Stimulated activated naive CD8-positive, alpha-beta T cell treated with anti-CD3 and anti-CD28 coated beads, Interleukin-15, amount 100 ng/mL, for 72 hours (primary cell): Measurements from ENCODE around the gene PRR3.
"Not testable (repeated sequence)": the region's sequence is repeated elsewhere in the genome, so short reads cannot be mapped to it uniquely, and the experiment has no call there.

Experiments
- ATAC-seq: fragments of 150-1000 bp; cut with Tn5 transposase; 2 replicates; pipeline ENCODE4 v1.10.0; 2021; ENCODE audit warnings: mild to moderate bottlenecking, moderate library complexity
- DNase-seq, 2 donors: peaks; one replicate each; pipeline ENCODE4 v3.0.0; 2021 to 2022
- H3K27ac Mint-ChIP-seq, 2 donors: one replicate each; pipeline ENCODE4 v1.8.0; 2022; ENCODE audit warnings: mild to moderate bottlenecking in 2 of 2, mixed read lengths in 2 of 2, moderate library complexity in 2 of 2
- H3K27me3 Mint-ChIP-seq: one replicate; pipeline ENCODE4 v1.8.0; 2022; ENCODE audit warnings: mixed read lengths
- H3K4me1 Mint-ChIP-seq: one replicate; pipeline ENCODE4 v1.8.0; 2022; ENCODE audit warnings: mild to moderate bottlenecking, mixed read lengths
- H3K4me3 Mint-ChIP-seq, 2 donors: one replicate each; pipeline ENCODE4 v1.8.0; 2022; ENCODE audit warnings: mild to moderate bottlenecking in 2 of 2, mixed read lengths in 2 of 2, moderate library complexity in 1 of 2
- H3K9me3 Mint-ChIP-seq, 2 donors: one replicate each; pipeline ENCODE4 v1.8.0; 2022; ENCODE audit warnings: mixed read lengths in 2 of 2

PRR3 gene

GRCh38 chr6:30521952-30522351, 35.1 kb upstream of the PRR3 start:
- Mint-ChIP-seq H3K4me1 (peaks cover 46% of the 10 kb centered on the region), H3K9me3 (peaks cover 40 to 67% of the 10 kb centered on the region in 2 donors)
- not testable (repeated sequence) for H3K27me3 Mint-ChIP-seq, DNase-seq, H3K4me3 Mint-ChIP-seq, H3K27ac Mint-ChIP-seq, ATAC-seq

DNA sequence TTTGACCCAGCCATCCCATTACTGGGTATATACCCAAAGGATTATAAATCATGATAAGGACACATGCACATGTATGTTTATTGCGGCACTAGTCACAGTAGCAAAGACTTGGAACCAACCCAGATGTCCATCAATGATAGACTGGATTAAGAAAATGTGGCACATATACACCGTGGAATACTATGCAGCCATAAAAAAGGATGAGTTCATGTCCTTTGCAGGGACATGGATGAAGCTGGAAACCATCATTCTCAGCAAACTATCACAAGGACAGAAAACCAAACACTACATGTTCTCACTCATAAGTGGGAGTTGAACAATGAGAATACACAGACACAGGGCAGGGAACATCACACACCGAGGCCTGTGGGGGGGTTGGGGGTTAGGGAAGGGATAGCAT, 30.7 kb upstream of the PRR3 start:
- DNase-seq, H3K4me3 Mint-ChIP-seq, ATAC-seq, H3K27me3 Mint-ChIP-seq: not testable (repeated sequence)
- Mint-ChIP-seq H3K9me3 (peaks cover 26 to 53% of the 10 kb centered on the region in 2 donors), H3K4me1 (peaks cover 46% of the 10 kb centered on the region), H3K27ac (peak overlapping the region in 1 of 2 donors; percentile 53)

- Mint-ChIP-seq H3K4me1 (peaks cover 57% of the 10 kb centered on the region), H3K27ac (peak overlapping the region; percentile 90 to 93), H3K9me3 (peaks cover 4 to 24% of the 10 kb centered on the region in 2 donors), H3K4me3 (peak overlapping the region; percentile 24 to 52)
- ATAC-seq (peak; percentile 79), DNase-seq (peak; percentile 46 to 61)
- not testable (repeated sequence) for H3K27me3 Mint-ChIP-seq
These were observed 27.7 kb upstream of the PRR3 start for GRCh38 chr6:30529349-30529875.

DNA sequence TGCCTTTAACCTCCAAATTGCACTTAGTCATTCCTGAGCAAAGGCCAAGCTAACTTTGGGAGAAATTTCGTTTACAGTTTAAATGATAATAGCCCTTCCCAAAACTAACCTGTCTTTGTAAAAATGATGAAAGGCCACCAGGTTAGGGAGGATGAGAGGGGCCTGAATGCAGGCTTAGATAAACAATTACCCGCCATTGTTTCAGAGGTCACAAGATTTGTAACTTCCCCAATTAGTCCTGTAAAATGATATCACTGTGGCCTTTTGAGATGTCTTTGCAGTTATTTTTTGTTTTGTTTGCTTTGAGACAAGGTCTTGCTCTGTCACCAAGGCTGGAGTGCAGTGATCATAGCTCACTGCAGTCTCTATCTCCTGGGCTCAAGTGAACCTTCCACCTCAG, 27.1 kb upstream of the PRR3 start:
- Mint-ChIP-seq H3K27me3 (no peaks in the 10 kb centered on the region), H3K4me1 (peaks cover 57% of the 10 kb centered on the region), H3K4me3 (peak overlapping the region; percentile 15 to 52), H3K9me3 (peaks cover 4 to 18% of the 10 kb centered on the region in 2 donors), H3K27ac (peak overlapping the region; percentile 90 to 93)
- DNase-seq (no peak), ATAC-seq (no peak)

DNA sequence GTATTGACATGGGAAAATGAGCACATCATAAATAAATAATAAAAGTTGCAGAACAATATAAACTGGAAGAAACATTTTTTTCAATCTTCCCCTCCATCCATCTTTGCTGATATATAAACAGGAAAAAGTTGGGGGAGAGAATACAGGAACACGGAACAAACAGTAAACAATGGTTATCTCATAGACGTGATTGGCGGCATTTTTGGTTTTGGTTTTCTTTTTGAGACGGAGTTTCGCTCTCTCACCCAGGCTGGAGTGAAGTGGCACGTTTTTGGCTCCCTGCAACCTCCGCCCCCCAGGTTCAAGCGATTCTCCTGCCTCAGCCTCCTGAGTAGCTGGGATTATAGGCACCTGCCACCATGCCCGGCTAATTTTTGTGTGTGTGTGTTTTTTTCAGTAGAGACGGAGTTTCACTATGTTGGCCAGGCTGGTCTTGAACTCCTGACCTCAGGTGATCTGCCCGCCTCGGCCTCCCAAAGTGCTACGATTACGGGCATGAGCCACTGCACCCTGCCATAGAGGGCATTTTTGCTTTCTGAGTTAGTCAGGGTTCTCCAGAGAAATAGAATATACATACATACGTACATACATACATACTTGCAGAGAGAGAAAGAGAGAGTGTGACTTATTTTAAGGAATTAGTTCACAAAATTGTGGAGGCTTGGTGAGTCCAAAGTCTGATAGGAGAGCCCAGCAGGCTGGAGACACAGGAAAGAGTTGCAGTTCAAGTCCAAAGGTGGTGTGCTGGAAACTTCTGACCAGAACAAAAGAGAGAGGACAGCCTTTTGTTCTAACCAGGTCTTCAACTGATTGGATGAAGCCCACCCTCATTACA, 23.4 kb upstream of the PRR3 start:
- Mint-ChIP-seq H3K27me3 (no peaks in the 10 kb centered on the region), H3K9me3 (peaks cover 0 to 7% of the 10 kb centered on the region in 2 donors), H3K4me3 (peak overlapping the region in 1 of 2 donors; percentile 21), H3K27ac (no peak overlapping the region), H3K4me1 (peaks cover 47% of the 10 kb centered on the region)
- DNase-seq (no peak), ATAC-seq (no peak)

DNA sequence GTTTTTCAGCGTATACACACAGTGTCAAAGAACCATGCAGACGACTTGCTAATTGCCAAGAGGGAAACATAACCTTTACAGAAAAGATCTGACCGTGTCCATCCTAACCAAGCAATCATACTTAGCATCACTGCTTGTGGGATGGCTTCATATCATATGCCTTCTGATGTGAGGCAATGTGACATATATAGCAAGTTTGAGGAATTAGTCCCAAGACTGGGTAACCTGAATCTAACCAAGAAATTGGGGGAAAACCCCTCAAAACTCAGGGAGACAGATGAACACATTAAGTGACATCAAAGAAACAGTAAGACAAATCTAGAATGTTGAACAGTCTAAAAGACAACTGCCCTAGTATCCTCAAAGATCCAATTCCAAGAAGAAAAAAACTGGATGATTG, 19.2 kb upstream of the PRR3 start:
- Mint-ChIP-seq H3K27me3 (no peaks in the 10 kb centered on the region), H3K9me3 (no peaks in the 10 kb centered on the region), H3K4me1 (peaks cover 27% of the 10 kb centered on the region), H3K4me3 (no peak overlapping the region), H3K27ac (no peak overlapping the region)
- DNase-seq (no peak), ATAC-seq (no peak)

DNA sequence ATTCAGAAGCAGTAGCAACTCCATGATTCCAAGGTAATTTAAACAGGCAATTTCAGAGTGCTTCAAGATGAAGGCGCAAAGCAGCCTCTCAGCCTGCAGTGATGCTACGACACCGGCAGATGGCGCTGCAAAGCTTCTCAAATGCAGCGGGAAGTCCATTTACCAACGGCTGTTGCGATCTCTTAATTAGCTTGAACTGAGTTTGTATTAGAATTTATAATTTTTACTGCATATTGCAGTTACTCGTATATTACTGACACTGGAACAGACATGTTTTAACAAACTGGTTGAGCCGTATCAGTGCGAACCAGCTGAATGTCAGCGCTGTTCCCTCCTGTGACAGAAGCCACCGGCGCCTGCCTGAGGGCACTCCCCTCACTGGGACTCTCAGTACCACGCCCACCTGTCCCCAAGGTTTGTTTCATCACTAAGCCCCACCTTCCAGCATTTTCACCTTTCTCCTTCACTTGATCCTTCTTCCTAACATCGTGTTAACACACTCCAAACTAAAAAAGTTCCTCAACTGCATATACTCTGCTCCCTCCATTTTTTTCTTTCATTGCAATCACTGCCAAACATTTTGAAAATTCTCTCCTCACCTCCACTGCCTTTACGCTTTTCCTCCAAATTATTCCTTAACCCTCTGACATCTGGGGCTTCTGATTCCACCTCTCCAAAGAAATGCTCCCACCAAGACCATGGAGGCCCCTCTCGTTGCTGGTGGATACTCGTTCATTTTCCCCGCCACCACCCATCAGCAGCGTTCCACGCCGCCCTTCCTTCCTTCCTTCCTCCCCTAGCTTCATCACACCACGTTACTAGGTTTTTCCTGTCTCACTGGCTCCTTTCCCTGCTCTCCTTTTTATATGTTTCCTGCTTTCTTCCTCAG, 15.3 kb upstream of the PRR3 start:
- peak overlapping the region; percentile 22 to 55 for H3K27ac Mint-ChIP-seq
- DNase-seq (peak; percentile 73 to 74), ATAC-seq (peak; percentile 81)
- peaks cover 37% of the 10 kb centered on the region for H3K4me1 Mint-ChIP-seq
- H3K27me3 Mint-ChIP-seq: no peaks in the 10 kb centered on the region
- H3K4me3 Mint-ChIP-seq: peak overlapping the region; percentile 70 to 78
- H3K9me3 Mint-ChIP-seq: no peaks in the 10 kb centered on the region

DNA sequence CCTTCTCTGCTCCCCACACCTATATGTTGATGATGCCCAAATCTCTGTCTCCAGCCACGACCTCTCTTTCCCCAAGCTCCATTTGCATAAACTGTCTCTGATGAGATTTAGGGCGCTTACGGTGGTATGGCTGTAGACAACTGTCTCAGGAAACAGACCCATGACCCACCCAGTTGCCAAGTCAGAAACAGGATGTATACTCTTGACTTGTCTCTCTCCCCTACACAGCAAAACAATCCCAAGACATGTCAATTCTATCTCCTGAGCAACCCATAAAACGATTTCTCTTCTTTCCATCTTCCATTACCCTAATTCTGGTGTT, 14.7 kb upstream of the PRR3 start:
- Mint-ChIP-seq H3K27me3 (no peaks in the 10 kb centered on the region), H3K27ac (peak overlapping the region; percentile 10), H3K9me3 (no peaks in the 10 kb centered on the region), H3K4me1 (peaks cover 37% of the 10 kb centered on the region), H3K4me3 (peak overlapping the region; percentile 70 to 78)
- ATAC-seq (peak; percentile 63), DNase-seq (no peak)

DNA sequence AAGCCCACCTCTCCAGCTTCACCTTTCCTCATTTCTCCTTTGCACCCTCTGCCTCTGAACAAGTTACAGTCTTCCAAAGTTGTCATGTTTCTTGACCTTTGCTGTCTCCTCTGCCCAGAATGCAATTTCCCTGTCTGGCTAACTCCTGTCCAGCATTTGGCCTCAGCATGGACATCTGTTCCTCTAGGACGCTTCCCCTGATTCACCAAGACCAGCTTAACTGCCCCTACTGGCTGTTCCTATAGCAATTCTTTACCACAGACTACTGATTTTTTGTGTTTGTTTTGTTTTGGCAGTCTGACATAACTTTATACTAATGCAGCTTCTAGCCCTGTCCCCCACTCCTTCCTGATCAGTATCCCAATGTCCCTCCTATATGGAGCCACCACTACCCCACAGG, 14.2 kb upstream of the PRR3 start:
- no peaks in the 10 kb centered on the region for H3K9me3 Mint-ChIP-seq
- no peak overlapping the region for H3K27ac Mint-ChIP-seq
- no peak for ATAC-seq
- no peak for DNase-seq
- no peaks in the 10 kb centered on the region for H3K27me3 Mint-ChIP-seq
- peak overlapping the region; percentile 70 to 78 for H3K4me3 Mint-ChIP-seq
- peaks cover 33% of the 10 kb centered on the region for H3K4me1 Mint-ChIP-seq

DNA sequence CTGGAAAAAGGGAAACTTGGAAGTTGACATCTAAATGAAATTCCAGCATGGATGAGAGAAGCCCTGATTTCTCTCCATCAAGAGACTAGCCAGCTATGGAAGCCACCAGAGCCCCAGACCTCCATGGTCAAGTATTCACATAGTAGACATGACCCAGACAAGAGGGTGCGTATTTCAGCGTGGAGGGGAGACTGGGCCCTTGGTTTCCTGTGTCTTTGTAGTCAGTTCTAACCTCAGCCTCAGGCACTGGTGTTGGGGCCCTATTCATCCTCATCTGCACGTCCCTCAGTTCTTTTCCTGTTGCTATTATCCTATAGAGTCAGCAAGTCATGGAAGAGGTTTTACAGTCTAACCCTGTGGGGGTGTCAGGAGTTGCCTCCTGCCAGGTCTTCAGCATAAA, 13.3 kb upstream of the PRR3 start:
- Mint-ChIP-seq H3K27me3 (no peaks in the 10 kb centered on the region), H3K27ac (no peak overlapping the region), H3K4me3 (peak overlapping the region in 1 of 2 donors; percentile 3), H3K9me3 (no peaks in the 10 kb centered on the region), H3K4me1 (peaks cover 32% of the 10 kb centered on the region)
- no peak for DNase-seq
- ATAC-seq: peak; percentile 46

GRCh38 chr6:30544666-30545272, 12.3 kb upstream of the PRR3 start:
- peak overlapping the region in 1 of 2 donors; percentile 6 for H3K4me3 Mint-ChIP-seq

GRCh38 chr6:30547454-30547853, 9.6 kb upstream of the PRR3 start:
- Mint-ChIP-seq H3K27ac (no peak overlapping the region), H3K4me1 (peaks cover 26% of the 10 kb centered on the region), H3K27me3 (no peaks in the 10 kb centered on the region), H3K9me3 (no peaks in the 10 kb centered on the region), H3K4me3 (no peak overlapping the region)
- ATAC-seq: no peak
- no peak for DNase-seq

More at GRCh38 chr6:30544666-30545272, 12.3 kb upstream of the PRR3 start:
- Mint-ChIP-seq H3K27me3 (no peaks in the 10 kb centered on the region), H3K27ac (no peak overlapping the region), H3K9me3 (no peaks in the 10 kb centered on the region), H3K4me1 (peaks cover 32% of the 10 kb centered on the region)
- DNase-seq: peak in 1 of 2 donors; percentile 27
- peak; percentile 78 for ATAC-seq

DNA sequence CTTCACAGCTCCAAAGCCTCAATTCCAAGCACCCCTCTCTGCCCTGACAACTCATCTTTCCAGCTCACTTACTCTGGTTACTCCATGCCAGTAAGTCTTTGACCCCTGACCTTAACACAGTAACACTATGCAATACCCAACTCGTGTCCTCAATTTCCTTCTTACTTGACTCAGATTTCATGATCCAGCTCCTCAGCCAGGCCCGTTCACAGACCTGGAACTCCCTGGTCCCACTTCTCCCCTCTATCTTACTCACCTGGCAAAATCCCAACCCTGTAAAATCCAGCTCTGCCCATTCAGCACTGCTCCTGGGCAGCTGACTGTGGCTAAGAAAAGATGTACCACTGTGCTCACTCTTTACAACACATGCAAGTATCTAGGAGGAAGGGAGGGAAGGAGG, 8.7 kb upstream of the PRR3 start:
- DNase-seq (no peak), ATAC-seq (no peak)
- Mint-ChIP-seq H3K27ac (no peak overlapping the region), H3K4me3 (no peak overlapping the region), H3K27me3 (no peaks in the 10 kb centered on the region), H3K4me1 (peaks cover 26% of the 10 kb centered on the region), H3K9me3 (no peaks in the 10 kb centered on the region)

- Mint-ChIP-seq H3K4me3 (peak overlapping the region in 1 of 2 donors; percentile 89), H3K9me3 (no peaks in the 10 kb centered on the region), H3K4me1 (peaks cover 58% of the 10 kb centered on the region), H3K27me3 (no peaks in the 10 kb centered on the region), H3K27ac (no peak overlapping the region)
- ATAC-seq: no peak
- no peak for DNase-seq
These were observed 2.7 kb upstream of the PRR3 start for GRCh38 chr6:30554404-30554803.
